Skeletal muscle cell (primary cell): Measurements from ENCODE around the gene CDC37.
"Not testable (repeated sequence)": the region's sequence is repeated elsewhere in the genome, so short reads cannot be mapped to it uniquely, and the experiment has no call there.

Experiments used
- DNase-seq: peaks from one replicate; pipeline ENCODE4 v3.0.0-alpha.2; 2010; ENCODE audit warnings: low read depth
- H3K4me3 ChIP-seq: 2 replicates; pipeline ENCODE4 v1.5.1; 2011; ENCODE audit warnings: low read depth, mild to moderate bottlenecking, control low read depth, low read length, moderate library complexity

The CDC37 gene

DNA sequence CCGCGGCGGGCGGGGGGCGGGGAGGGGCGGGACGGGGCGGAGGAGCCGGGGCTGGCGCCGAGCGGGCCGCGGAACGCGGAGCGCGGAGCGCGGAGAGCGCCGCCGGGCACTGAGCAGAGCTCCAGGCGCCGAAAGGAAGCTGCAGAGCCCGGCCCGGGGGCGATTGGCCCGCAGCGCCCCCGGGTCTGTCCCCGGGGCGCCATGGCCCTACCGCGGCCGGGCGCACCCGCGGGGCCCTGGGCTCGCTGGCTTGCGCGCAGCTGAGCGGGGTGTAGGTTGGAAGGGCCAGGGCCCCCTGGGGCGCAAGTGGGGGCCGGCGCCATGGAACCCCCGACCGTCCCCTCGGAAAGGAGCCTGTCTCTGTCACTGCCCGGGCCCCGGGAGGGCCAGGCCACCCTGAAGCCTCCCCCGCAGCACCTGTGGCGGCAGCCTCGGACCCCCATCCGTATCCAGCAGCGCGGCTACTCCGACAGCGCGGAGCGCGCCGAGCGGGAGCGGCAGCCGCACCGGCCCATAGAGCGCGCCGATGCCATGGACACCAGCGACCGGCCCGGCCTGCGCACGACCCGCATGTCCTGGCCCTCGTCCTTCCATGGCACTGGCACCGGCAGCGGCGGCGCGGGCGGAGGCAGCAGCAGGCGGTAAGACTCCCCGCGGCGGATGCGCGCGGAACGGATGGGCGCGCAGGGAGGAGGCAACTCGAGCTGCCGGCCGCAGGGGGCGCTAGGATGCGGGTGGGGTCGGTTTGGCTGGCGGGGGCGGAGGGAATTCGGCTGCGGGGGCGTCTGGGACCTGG lies 17.3 kb upstream of the CDC37 start, which contains the start of gene PDE4A:
TSS of gene PDE4A (plus strand) at position 95 of the 796 bp plus-strand sequence. CDS start at position 322, 227 bp downstream.
- DNase-seq: no peak
- peak within 1 kb of the TSS; percentile 54 for H3K4me3 ChIP-seq

DNA sequence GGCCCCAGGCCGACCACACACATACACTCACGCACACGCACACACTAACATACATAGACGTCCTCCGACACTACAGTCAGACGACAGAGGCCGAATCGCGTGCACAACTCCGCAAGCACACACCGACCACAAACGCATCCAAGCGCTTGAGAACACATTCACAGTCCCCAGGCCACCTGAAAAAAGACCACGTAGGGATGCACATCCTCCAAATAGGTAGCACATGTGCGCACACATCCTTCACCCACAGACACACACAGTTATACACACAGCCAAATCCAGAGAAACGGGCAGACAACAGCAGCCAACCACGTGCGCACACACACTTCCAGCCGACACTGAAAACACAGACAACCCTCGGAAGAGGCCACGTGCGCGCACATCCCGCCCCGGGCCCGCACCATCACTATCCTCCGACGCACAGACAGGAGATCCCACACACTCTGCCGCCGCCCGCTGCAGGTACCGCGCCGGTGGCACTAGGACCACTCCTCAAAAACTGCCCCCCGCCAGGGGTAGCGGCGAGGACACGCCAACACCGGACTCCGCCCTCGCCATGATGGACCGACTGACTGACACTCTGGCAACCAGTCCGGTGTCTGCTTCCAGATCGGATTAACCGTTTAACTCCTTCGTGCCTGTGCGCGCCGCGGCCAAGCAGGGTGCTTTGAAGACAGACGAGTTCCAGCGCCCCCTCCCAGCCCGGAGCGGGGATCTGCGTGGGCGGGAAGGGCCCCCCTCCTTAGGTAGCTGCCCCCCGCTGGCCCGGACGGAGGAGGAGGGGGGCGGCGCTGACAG lies 16.5 kb upstream of the CDC37 start:
- no peak for DNase-seq
- peak overlapping the region; percentile 54 for H3K4me3 ChIP-seq

DNA sequence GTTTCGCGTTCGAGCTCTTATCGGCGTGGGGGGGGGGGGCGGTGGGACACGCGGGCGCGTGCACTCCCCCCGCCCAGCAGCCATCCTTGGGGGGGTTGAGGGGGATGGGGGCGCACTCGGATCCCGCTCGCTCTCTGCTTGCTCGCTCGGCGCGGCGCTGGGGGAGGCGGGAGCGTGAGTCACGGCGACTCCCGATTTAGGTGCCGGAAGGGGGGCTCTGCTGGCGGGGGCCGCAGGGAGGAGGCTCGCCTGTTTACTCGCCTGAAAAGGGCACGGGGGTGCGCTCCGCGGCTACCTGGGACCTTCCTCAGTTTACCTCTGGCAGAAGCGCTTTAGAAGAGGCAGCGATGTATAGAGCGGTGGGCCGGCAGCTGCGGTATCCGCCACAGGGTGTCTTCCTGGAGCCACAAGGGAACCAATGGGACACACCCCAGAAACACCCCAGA lies 15.9 kb upstream of the CDC37 start:
- no peak for DNase-seq
- peak overlapping the region; percentile 54 for H3K4me3 ChIP-seq

DNA sequence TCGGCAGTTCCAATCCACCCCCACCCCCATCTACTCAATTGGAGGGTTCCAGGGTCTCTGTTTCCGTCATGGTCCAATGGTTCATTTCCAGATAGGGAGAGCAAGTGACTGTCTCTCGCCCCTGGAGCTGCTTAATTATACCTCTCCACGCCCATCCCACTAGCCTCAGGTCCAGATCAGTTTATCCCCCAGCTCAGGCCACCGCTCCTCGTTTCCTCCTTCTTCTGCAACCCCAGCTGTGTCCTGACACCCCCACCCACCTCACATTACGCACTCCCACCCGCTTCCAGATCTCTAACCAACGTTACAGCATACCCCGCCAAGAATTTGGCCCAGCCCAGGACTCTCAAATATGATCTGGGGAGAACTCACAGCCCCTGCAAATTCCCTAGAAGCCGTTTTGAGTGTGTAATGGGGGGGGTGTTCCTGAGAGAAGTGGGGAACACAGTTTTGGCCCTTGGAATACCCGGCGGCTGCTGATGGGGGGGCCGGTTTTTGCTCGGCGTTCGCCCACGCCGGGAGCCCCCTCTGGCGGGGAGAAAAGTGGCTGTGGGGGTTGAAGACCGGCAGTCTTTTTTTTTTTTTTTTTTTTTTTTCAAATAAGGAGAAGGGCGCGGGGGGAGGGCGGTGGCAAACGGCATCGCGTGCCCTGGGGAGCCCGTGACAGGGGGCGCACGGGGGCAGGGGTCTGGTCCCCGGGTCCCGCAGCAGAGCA lies 15.3 kb upstream of the CDC37 start:
- peak overlapping the region; percentile 54 for H3K4me3 ChIP-seq
- no peak for DNase-seq

DNA sequence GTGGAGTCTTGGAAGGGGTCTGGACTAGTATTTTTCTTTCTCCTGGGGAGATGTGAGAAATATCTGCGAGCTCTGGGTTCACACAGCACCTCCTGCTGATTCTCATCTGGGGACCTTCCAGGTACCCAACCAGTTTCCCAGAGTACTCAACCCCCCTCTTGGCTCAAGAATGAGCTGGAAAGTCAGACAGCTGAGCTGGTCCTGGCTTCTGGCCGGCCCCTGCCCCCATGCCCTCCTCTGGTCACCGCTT lies 14.8 kb upstream of the CDC37 start:
- no peak overlapping the region for H3K4me3 ChIP-seq
- no peak for DNase-seq

DNA sequence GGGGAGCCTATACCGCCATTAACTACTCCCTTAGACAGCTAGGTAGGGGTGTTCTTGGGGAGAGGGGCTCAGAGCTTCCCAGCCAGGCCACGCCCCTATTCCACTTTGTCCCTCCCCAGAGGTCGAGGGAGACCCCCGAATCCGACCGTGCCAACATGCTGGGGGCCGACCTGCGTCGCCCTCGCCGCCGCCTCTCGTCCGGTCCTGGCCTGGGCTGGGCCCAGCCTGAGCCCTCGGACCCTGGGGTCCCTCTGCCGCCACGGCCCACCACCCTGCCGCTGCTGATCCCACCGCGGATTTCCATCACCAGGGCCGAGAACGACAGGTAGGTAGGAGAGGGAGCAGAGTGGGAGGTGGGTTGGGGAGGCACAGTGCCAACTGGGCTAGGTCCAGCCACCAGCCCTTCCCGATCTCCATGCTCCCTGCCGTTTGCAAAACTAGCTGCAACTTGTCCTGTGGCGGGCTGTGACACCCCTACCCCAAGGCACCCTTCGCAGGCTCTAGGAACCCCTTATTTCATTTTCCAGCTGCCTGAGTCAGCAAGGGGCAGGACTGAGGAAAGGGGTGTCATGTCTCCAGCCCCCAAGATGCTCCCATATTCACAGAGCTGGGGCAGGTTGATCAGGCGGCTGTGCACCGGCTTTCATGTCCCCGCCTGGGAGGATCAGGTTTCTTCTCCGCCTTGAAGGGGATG lies 14.3 kb upstream of the CDC37 start:
- DNase-seq: no peak
- no peak overlapping the region for H3K4me3 ChIP-seq

DNA sequence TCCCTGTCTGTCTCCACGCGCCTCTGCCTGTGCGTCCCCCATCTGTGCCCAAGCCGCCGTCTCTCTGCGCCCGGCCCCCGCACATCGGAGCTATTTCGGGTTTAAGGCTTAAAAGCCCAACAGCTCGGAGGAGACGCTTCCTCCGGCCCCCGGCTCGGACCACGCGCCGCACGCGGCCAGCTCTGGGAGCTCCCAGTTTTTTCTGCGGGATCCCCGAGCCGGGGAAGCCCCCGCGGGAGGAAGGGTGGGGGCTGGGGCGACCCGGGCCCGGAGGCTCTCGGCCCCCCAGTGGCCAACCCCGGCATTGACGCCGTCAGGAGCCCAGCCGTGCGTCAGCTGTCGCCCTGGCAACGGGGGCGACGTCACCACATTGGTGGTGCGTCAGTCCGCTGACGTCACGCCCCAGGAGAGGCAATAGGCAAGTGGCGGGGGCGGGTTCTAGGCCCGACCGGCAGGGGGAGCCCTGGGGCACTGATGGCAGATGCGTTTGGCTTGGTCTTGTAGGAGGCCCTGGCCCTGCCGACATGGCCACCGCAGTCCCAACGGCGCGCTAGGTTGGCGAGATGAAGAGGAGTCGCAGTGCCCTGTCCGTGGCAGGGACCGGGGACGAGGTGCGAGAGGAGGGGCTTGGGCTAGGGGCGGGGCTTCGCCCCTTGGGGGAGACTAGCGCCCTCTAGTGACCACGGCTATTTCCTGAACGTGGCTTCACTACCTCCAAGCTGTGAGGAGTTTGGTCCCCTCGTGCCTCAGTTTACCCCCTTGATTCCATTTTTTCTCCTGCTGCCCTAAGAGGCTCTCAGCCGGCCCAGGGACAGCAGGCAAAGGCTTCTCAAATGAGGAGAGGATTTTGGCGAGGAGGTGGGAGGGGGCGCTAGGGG lies 13.3 kb upstream of the CDC37 start:
- DNase-seq: peak; percentile 55
- H3K4me3 ChIP-seq: peak overlapping the region; percentile 61

DNA sequence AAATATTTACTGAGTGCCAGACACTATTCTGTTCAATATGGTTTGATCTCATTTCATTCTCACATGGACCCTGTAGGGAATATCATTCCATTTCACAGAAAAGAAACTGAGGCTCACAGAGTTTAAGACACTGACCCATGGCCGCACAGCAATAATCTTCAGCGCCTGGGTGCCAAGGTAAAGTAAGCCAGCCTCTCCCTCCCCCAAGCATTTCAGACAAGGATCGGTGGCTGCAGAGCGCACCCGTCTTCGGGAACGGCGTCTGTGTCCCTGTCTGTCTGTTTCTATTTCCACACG lies 12.7 kb upstream of the CDC37 start:
- peak overlapping the region; percentile 61 for H3K4me3 ChIP-seq
- no peak for DNase-seq

DNA sequence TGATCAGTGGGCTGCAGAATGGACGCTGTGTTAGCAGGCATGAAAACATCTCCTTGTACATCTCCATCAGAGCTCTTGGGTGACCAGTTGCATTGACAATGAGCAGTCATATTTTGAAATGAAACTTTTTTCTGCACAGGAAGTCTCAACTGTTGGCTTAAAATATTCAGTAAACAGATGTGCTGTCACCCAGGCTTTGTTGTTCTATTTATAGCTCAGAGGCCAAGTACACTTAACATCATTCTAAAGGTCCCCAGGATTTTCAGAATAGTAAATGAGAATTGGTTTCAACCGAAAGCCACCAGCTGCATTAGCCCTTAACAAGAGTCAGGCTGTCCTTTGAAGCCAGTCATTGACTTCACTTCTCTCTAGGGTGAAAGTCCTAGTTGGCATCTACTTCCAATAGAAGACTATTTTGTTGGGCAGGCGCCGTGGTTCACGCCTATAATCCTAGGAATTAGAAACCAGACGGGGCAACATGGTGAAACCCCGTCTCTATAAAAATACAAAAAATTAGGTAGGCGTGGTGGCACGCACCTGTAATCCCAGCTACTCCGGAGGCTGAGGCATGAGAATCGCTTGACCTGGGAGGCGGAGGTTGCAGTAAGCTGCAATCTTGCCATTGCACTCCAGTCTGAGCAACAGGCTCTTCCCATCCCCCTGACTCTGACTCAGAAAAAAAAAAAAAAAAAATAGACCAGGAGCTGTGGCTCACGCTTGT lies 9.1 kb upstream of the CDC37 start:
- no peak overlapping the region for H3K4me3 ChIP-seq
- no peak for DNase-seq

DNA sequence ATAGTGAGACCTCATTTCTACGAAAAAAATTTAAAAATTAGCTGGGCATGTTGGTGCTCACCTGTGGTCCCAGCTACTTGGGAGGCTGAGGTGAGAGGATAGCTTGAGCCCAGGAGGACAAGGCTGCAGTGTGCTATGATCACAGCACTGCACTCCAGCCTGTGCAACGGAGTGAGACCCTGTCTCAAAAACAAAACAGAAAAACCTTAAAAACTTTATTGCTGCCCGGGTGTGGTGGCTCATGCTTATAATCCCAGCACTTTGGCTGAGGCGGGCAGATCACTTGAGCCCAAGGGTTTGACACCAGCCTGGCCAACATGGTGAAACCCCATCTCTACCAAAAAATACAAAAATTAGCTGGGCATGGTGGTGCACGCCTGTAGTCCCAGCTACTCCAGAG lies 7.9 kb upstream of the CDC37 start:
- not testable (repeated sequence) for H3K4me3 ChIP-seq, DNase-seq

DNA sequence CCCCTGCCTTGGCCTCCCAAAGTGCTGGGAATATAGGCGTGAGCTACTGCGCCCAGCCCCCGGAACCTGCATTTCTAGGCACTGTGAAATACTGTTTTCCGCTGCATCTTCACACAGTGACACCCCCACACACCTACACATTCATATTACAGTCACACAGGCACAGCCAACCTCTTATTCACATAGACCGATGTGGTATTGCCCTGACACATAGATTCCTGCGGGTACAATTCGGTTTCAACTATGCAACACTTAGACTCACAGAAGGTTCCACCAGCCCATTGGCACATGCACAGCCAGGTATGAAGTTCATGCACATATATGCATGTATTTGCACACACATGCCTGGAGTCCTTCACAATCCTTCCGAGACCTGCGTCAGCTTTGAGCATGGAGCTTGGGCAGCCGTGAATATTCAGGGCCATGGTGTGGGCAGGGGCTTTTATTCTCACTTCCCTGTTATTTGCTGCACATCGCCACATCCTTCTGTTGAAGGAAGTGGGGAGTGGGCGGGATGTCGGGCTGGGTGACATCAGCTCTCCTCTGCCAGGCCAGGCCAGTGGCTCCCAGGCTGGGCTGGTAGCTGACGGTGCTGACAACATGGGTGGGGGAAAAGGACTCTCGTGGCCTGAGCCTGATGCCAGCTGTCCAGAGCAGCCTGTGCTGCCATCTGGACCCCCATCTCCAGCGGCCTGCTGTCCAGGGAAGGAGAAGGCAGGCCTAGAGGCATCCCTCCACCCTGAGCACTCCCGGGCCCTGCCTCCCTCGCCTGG lies 5.4 kb upstream of the CDC37 start:
- no peak overlapping the region for H3K4me3 ChIP-seq
- no peak for DNase-seq

DNA sequence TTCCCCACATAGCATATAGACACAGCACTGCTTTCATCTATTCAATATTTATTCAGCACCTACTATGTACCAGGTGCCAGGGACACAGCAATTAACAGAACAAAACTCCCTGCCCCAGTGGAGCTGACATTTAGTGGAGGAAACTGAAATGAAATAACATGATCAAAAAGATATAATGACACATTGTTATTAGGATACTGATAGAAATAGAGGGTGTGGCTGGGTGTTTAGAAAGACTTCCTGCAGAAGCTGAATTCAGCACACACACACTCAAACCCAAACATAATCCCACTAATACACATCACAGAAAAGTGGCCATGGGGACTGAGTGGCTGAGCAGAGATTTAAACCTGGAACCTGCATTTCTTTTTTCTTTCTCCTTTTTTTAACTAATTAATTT lies 3.8 kb upstream of the CDC37 start:
- no peak overlapping the region for H3K4me3 ChIP-seq
- no peak for DNase-seq

DNA sequence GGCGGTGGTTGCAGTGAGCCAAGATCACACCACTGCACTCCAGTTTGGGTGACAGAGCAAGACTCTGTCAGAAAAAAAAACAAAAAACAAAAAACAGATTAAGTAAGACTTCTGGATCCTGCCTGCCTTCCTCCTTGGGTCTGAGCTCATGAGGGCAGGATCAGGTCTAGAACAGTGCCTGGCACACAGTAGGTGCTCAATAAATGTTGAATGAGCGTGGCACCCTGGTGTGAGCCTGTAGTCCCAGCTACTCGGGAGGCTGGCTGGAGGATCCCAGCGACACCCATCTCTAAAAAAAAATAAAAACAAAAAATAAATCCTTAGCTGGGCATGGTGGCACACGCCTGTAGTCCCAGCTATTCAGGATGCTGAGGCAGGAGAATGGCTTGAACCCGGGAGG lies 2.8 kb upstream of the CDC37 start:
- H3K4me3 ChIP-seq: no peak overlapping the region
- DNase-seq: no peak

DNA sequence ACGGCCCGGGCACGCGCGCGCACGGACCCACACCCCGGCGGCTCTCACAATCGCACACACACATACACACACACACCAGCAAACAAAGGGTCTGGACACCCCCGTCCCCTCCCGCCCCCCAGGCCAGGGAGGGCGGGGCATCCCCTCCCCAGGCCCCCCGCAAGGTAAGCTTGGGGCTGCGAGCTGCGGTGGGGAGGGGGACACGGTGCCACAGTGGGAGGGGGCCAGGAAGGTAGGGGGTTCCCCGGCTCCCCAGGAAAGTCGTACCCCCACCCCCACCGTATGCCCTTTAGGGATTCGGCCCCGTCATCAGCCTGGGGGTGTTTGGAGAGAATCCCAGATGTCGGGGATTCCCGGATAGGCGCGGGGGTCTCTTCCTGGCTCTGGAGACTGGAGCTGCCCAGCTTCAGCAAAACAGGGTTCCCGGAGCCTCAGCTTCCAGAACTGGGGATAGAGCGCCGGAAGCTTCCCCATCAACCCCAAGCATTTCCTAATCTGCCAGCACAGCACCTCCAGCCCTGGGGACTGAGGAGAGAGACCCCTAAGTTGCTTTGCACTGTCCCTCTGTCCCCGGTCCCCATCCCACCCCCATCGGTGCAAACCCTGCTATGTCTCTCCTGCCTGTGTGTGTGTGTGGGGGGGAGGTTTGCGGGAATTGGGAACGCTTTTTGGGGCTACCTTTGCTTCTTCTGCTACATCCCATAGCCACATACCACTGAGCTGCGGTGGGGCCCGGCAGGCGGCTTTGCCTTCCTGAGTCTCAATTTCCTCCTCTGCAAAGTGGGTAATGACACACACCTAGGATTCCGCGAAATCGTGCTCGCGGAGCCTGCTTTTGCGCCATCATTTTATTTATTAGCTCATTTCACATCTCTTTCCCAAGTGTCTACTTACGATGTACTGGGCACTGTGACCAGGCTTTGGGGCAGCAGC lies 1.8 kb upstream of the CDC37 start:
- peak overlapping the region; percentile 100 for H3K4me3 ChIP-seq
- DNase-seq: no peak

DNA sequence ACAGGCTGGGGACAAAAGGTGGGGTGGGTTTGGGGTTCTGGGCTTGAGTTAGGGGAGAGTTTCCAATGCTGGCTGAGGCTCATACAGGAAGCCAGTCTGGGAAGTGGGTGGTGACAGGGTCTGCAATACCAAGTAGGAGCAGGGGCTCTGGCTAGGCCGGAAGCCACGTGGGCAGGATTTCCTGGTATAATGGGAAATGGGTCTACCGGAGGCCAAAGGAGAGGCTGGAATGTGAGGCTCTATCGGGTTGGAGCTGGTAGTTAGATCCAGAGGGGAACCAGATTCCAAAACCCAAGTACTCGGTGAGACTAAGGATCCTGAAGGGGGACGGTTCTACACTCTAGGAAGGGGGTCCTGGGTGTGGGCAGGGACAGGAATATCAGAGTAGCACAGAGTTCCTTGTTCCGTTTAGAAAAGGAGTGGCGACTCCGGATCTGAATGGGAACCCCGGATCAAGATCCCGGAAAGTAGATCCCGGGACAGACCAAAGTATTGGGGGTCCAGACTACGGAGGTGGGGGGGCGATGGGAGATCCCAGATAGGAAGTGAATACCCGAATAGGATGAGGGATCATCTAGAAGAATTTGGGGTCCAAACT lies 802 bp downstream of the CDC37 start:
- H3K4me3 ChIP-seq: peak overlapping the region; percentile 100
- DNase-seq: no peak

DNA sequence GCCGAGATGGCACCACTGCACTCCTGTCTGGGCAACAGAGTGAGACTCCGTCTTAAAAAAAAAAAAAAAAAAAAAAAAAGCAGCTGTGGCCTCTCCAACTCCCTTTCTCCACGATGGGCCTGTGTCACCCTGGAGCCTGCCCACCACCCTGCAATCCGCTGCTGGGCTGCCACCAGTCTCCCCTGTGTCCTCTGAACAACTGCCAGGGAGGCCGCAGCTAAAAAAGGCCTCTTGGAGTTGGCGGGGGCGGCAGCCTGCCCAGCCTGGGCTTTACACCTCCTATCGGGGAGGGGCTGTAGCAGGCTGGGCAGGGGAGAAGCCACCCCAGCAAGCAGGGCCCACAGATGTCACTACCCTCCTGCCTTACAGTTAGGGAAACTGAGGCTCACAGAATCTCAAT lies 3.5 kb downstream of the CDC37 start:
- DNase-seq: no peak
- no peak overlapping the region for H3K4me3 ChIP-seq
